GM18909 (cell line): ENCODE measurements around the gene PCGF2.

Experiments used
- ATAC-seq: cut with Tn5 transposase; IDR thresholded peaks from one replicate; pipeline ENCODE4 v1.9.1; 2021; ENCODE audit warnings: mild to moderate bottlenecking; ENCODE audit not compliant: unreplicated experiment, poor library complexity

The PCGF2 gene

GRCh38 chr17:38751808-38752307 lies 3.7 kb upstream of the PCGF2 start:
- ATAC-seq = peak; percentile 34

- ATAC-seq = no peak
These were observed 3.1 kb upstream of the PCGF2 start for GRCh38 chr17:38751144-38751807.

- no peak for ATAC-seq
These were observed 2.4 kb upstream of the PCGF2 start for GRCh38 chr17:38750312-38751121.

- ATAC-seq = no peak
These were observed 1.8 kb upstream of the PCGF2 start for GRCh38 chr17:38750044-38750311.

GRCh38 chr17:38749223-38750043 lies 1.3 kb upstream of the PCGF2 start:
- no peak for ATAC-seq

GRCh38 chr17:38748892-38749222 lies 721 bp upstream of the PCGF2 start:
- ATAC-seq = no peak

GRCh38 chr17:38747463-38748148 lies 530 bp downstream of the PCGF2 start:
- no peak for ATAC-seq

GRCh38 chr17:38746849-38747462 lies 1.2 kb downstream of the PCGF2 start:
- no peak for ATAC-seq

GRCh38 chr17:38746004-38746848 lies 1.9 kb downstream of the PCGF2 start:
- no peak for ATAC-seq

- no peak for ATAC-seq
These were observed 2.6 kb downstream of the PCGF2 start for GRCh38 chr17:38745545-38745944.

- ATAC-seq = no peak
These were observed 4.5 kb downstream of the PCGF2 start for GRCh38 chr17:38743556-38744171.

GRCh38 chr17:38742411-38743308 lies 5.5 kb downstream of the PCGF2 start:
- no peak for ATAC-seq

GRCh38 chr17:38741921-38742410 lies 6.2 kb downstream of the PCGF2 start:
- ATAC-seq = no peak

- no peak for ATAC-seq
These were observed 6.7 kb downstream of the PCGF2 start for GRCh38 chr17:38741461-38741860.

- ATAC-seq = no peak
These were observed 7.3 kb downstream of the PCGF2 start for GRCh38 chr17:38740806-38741205.

GRCh38 chr17:38740044-38740443 lies 8.1 kb downstream of the PCGF2 start:
- ATAC-seq = no peak

GRCh38 chr17:38739305-38739704 lies 8.8 kb downstream of the PCGF2 start:
- ATAC-seq = no peak

GRCh38 chr17:38738686-38739085 lies 9.4 kb downstream of the PCGF2 start:
- ATAC-seq = no peak
